Dedifferentiated amniotic fluid mesenchymal stem cell (primary cell): ENCODE results near the gene IGFLR1.

ENCODE experiments used
- DNase-seq: peaks from one replicate; pipeline ENCODE4 v3.0.0-alpha.2; 2016; ENCODE audit errors: extremely low spot score

The IGFLR1 gene, protein sequence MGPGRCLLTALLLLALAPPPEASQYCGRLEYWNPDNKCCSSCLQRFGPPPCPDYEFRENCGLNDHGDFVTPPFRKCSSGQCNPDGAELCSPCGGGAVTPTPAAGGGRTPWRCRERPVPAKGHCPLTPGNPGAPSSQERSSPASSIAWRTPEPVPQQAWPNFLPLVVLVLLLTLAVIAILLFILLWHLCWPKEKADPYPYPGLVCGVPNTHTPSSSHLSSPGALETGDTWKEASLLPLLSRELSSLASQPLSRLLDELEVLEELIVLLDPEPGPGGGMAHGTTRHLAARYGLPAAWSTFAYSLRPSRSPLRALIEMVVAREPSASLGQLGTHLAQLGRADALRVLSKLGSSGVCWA

DNA sequence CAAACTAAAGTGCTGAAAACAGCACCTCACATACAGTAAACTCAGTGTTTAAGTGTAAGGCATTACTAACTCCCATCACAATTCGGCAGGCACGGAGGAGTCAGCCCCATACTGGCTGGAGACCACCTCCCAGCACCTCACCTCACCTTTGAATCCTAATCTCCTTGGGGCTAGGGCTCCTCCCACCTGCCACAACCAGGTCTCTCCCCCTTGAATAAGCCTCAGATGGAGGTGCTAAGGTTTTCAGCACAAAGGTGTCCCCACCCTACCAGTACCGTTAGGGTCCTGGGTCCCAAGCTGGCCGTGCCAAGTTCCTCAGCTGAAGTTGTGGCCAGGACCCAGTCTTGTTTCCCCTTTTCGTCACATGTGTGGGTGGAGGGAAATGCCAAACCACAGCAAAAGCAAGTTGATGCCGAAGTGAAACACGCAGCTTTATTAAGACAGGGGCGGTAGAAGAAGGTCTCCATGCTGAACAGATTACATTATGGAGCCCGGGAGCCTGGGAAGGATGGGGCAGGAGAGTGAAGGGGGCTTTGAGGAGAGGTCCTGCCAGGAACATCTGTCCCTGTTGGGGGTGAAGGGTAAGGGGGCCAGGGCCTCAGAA is at the start of gene IGFLR1:
TSS of gene IGFLR1 (minus strand) at position 332 of the 604 bp plus-strand sequence. CDS start 1,272 bp downstream, outside the sequence.
- DNase-seq: no peak

DNA sequence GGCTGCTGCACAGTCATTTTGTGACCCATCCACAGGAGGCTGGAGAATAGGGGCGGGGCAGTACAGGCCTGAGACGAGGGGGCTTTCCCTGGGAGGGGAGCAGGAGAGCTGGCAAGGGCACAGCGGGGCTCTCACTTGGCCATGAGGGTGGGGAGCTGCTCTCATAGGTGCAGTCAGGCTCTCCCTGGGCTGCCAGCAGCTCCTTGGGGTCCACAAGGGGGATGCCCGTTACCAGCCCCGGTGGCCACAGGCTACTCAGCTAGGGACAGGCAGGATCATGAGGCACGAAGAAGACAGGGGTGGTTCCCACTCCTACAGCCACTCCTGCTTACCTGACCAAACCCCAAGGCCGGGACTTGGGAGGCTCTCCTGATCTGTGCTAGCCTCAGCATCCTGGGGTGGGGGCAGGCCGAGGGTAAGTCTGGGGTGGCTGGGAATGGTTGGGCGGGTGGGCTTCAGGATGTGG is 49.6 kb upstream of the IGFLR1 start:
- no peak for DNase-seq

DNA sequence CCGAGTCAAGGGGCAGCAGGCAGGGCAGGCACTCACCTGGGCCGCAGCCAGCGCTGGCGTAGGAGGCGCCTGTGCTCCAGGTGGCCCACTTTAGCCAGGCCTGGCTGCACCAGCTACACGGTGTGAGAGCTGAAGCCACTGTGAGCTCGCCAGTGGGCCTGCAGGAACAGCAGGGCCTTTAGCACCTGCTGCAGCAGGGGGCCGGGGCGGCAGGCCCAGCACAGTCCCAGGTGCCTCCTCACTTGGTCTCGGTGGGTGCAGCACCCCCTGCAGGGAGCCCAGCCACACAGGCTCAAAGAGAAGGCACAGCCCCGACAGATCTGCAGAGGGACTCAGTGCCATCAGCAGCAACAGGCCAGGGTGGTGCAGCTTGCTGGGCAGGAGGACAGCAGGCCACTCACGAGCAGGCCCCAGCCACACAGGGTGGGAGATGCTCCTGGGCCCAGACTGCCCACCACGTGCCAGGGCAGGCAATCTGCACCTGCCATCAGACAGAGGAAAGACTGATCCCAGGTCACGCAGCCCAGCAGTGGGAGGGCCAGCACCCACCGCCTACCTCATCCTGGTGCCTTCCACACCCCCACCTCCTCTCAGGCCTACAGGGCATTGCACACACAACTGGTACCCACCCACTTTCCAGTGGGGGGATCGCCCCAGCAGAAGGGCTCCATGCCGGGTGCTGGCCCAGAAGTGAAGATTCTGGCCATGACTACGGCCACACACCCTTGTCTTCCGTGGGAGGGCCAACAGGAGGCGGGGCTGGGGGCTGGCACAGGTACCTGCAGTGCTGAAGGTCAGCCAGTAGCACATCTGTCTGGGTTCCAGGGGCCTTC is 48.9 kb upstream of the IGFLR1 start:
- DNase-seq: no peak

DNA sequence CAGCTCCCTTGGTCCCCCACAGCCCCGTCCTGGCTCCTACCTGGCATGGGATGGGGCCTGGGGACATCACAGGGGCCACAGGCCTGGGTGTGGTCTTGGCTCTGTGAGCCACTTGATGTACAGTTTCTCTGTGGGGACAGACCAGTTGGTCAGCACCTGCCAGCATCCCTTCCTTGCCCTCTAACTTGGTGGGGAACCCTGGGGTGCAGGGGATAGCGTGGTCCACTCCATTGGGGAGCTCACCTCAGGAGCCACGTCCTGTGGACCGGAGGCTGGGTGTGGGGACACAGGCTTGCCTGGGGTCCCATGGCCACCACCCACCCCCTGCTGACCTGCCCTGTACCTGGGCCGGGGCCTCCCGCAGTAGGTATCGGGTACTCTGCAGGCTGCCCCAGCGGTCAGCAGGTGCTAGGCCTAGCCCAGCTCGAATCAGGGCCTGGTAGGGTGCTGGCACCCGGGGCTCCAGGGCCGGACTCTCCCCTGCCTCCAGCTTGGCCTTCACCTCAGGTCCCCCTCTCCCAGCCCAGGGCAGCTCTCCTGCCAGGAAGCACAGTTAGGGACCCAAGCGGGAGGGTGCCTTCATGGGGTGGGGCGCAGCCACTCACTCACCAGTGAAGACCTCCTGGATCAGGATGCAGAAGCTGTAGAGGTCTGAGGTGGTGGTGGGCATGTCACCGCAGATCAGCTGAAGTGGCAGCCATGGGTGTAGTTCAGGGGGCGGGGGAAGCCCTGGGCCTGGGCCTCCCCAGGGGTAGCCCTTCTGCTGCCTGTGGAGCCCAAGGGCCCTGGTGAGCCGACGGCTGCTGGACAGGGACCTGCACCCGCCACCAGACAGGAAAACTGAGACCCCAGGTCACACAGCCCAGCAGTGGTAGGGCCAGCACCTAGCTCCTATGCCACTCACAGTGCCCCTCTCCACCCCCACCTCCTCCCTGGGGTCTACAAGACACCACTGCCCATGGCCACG is 48.0 kb upstream of the IGFLR1 start:
- DNase-seq: no peak

DNA sequence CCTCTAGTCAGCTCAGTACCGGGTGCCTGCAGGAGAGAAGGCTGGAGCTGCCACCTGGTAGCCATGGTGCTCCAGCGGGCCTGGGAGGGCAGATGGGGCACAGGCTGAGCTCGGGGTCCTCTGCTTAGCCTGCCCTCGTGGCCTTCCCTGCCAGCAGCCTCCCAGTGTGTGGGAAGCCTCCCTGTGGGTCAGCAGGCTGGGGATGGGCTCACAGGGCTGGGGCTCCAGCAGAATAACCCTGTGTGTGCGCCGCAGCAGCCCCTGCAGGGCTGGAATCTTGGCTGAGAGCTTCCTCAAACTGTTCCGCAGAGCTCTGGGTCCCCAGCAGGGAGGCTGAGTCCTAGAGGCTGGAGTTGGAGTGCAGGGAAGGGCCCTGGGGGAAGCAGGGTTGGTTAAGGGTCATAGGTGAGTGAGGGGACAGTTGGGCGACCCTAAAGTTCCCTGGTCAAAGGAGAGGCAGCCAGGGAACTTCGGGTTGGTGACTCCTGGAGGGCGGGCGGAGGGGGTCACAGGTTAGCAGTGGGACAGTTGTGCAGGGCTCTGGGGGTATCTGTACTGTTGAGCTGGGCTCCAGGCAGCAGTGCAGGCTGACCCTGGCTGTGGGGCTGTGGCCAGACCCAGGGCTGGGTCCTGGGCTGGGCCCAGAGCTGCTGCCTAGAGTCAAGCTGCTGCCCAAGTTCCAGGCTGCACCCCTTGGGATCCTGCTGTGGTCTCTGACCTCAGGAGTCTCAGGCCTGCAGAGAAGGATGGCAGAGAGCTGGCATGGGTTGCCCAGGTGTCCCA is 47.1 kb upstream of the IGFLR1 start:
- DNase-seq: no peak

DNA sequence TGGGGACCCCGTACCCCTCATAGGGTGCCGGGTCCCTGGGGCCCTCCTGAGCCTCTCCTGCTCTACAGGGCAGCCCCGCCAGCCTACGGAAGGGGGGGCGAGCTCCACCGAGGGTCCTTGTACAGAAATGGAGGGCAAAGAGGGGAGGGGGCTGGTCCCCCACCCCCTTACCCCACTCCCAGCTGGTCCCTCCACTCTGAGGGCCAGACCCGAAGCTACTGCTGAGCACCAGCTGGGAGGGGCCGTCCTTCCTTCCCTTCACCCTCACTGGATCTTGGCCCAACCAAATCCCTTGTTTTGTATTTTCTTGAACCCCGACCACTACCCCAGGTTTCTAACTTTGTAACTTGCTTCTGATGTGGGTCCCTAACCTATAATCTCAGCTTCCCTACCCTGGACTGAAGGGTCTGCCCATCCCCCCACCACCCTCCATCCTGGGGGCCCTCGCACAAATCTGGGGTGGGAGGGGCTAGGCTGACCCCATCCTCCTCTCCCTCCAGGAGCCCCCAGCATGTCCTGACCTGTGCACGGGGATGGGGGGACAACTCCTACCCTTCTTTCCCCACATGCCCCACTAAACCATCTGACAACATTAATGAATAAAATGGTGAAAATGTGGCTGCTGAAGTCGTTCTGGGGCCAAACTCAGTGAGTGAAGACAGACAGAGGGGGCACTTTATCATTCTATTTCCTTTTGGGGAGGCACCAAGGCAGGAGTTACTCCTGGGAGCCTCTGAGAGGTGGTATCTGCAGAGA is 46.1 kb upstream of the IGFLR1 start:
- DNase-seq: no peak

DNA sequence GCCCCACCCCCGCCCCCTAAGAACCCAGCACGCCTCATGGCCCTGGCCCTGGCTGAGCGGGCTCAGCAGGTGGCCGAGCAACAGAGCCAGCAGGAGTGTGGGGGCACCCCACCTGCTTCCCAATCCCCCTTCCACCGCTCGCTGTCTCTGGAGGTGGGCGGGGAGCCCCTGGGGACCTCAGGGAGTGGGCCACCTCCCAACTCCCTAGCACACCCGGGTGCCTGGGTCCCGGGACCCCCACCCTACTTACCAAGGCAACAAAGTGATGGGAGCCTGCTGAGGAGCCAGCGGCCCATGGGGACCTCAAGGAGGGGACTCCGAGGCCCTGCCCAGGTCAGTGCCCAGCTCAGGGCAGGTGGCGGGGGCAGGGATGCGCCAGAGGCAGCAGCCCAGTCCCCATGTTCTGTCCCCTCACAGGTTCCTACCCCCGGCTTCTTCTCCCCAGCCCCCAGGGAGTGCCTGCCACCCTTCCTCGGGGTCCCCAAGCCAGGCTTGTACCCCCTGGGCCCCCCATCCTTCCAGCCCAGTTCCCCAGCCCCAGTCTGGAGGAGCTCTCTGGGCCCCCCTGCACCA is 45.1 kb upstream of the IGFLR1 start:
- no peak for DNase-seq

DNA sequence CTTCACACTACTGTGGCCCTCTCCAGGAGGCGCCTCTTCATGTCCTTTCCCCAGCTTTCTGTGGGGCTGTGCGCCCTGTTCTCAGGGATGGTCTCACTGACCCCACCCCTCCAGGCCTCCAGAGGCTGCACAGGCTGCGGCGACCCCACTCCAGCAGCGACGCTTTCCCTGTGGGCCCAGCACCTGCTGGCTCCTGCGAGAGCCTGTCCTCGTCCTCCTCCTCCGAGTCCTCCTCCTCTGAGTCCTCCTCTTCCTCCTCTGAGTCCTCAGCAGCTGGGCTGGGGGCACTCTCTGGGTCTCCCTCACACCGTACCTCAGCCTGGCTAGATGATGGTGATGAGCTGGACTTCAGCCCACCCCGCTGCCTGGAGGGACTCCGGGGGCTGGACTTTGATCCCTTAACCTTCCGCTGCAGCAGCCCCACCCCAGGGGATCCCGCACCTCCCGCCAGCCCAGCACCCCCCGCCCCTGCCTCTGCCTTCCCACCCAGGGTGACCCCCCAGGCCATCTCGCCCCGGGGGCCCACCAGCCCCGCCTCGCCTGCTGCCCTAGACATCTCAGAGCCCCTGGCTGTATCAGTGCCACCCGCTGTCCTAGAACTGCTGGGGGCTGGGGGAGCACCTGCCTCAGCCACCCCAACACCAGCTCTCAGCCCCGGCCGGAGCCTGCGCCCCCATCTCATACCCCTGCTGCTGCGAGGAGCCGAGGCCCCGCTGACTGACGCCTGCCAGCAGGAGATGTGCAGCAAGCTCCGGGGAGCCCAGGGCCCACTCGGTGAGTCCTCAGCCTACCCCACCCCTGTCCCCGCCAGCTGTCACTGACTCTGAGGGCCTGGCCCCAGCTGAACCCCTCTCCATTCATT is 44.3 kb upstream of the IGFLR1 start:
- no peak for DNase-seq

DNA sequence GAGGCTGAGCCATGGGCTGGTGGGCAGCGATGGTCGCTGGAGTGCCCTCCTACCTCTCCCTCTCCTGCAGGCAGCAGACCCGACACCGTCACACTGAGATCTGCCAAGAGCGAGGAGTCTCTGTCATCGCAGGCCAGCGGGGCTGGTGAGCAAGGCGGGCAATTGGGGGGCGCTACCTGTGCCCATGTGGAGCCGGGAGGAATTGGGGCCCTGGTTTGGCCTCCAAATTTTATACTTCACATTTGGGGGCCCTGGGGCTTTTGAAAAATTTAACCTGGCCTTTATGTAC is 43.0 kb upstream of the IGFLR1 start:
- DNase-seq: no peak

DNA sequence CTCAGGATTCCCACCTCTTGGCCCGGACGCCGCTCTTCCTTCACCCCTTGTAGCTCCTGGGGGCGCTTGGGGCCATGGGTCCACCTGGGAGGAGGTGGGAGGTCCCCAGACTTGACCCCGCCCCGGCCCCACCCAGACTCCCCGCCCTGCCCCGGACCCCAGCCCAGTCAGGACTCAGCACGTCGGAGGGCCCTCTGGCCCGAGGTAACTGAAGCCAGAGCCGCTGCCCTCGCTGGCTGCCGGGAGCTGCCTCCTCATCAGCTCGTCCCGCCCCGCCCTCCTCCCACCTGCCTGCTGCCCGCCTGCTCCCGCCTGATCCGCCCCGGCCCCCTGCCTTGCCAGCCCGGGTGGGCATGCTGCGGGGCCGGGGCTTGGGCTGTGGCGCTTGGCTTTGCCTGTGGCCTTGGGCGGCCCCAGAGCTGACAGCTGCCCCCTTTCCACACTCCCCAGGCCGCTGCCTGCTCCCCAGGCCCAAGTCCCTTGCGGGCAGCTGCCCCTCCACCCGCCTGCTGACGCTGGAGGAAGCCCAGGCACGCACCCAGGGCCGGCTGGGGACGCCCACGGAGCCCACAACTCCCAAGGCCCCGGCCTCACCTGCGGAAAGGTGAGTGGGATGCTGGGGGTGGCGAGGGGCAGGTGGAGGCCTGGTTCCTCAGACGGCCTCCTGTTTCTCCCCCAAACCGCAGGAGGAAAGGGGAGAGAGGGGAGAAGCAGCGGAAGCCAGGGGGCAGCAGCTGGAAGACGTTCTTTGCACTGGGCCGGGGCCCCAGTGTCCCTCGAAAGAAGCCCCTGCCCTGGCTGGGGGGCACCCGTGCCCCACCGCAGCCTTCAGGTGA is 42.5 kb upstream of the IGFLR1 start:
- DNase-seq: no peak

DNA sequence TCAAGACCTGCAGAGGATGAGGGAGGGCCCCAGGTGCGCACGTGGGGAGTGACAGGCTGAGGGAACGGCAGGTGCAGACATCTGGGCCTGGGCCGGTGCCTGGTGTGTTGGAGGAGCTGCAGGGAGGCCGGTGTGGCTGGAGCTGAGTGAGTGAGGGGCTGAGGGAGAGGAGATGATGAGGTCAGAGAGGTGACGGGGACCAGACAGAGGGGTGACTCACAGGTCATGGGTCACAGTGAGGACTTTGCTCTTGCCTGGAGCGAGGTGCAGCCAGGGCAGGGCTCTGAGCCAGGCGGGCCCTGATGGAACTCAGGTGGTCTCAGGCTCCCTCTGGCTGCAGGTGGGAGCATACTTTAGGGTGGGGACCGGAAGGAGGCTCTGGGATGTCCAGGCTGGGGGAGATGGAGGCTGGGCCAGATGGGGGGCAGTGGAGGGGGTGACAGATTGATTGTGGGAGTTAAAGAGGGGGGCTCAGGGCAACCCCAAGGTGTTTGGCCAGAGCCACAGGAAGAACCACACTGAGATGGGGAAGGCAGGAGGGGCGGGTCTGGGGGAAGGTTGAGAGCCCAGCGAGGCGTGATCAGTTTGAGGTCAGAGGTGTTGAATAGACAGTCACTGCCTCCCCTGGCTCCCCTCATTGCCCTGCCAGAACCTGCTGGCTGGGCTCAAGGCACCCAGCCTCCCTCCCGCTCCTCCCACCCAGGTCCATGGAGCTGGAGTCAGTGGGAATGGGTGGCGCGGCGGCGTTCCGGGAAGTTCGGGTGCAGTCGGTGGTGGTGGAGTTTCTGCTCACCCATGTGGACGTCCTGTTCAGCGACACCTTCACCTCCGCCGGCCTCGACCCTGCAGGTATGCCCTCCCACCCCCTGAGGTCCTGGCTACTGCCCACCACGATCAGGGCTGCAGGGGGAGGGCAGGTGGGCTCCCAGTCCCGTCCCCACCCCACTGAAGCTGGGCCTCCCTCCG is 41.5 kb upstream of the IGFLR1 start:
- DNase-seq: no peak

DNA sequence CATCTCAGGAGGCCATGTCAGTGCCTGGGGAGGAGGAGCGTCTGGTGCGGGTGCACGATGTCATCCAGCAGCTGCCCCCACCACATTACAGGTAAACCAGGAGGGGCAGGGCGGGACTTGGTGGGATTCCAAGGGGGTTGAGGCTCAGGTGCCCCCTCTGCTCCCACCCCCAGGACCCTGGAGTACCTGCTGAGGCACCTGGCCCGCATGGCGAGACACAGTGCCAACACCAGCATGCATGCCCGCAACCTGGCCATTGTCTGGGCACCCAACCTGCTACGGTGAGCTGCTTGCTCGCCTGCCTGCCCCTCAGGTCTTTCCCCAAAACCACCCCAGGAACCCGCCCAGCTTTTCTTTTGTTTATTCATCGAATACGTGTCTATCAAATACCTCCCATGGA is 40.3 kb upstream of the IGFLR1 start:
- DNase-seq: no peak

DNA sequence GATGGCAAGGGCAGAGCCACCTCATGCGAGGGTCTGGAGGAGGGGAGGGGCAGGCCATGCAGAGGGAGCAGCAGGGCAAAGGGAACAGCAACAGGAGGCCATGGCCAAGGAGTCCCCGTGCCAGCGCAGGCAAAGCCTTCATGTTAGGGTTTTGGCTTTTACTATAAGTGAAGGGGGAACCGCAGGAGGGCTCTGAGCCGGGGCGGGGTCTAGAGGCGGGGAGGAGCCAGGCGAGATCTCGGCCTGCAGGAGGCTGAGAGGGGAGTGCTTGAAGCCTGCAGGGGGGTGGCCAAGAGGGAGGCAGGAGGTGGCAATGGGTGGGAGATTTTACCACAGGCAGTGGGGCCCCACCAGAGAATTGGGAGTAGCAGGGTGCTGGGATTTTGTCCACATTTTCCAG is 39.4 kb upstream of the IGFLR1 start:
- no peak for DNase-seq

DNA sequence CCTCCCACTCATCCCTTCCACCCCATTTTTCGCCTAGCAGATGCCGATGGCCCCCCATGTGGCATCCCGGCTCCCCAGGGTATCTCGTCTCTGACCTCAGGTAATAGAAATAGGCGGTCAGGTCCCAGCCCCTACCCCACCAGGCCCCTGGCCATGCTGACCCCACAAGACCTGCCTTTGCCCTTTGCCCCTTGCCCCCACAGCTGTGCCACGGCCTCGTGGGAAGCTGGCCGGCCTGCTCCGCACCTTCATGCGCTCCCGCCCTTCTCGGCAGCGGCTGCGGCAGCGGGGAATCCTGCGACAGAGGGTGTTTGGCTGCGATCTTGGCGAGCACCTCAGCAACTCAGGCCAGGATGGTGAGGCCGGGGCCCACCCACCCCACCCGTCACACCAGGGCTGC is 38.5 kb upstream of the IGFLR1 start:
- DNase-seq: no peak

DNA sequence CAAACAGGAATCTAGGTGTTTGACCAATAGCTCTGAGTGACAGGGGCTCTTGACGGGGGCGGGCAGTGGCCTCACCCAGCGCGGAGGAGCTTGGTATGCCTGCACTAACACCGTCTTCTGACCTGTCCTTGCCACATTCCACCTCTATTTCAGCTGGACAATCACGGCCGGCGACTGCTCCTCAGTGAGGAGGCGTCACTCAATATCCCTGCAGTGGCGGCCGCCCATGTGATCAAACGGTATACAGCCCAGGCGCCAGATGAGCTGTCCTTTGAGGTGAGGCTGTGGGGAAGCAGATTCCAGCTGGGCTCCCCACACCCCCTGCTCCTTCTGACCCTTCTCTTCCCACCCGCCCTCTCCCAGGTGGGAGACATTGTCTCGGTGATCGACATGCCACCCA is 37.8 kb upstream of the IGFLR1 start:
- DNase-seq: no peak

DNA sequence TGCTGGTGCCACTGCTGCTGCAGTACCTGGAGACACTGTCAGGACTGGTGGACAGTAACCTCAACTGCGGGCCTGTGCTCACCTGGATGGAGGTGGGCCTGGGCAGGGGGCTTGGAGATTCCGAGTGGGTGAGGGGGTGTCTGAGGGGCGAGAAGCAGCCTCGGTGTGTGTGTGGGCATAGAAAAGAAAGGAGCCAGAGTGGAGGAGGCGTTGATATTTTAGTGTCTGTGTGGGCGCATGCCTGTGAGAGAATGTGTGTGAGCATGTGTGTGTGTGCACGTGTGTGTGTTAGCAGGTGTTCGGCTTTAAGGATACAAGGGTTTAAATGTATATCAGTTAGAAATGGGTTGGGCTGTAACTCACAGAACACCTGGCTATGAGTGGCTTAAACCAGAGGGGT is 36.8 kb upstream of the IGFLR1 start:
- no peak for DNase-seq

DNA sequence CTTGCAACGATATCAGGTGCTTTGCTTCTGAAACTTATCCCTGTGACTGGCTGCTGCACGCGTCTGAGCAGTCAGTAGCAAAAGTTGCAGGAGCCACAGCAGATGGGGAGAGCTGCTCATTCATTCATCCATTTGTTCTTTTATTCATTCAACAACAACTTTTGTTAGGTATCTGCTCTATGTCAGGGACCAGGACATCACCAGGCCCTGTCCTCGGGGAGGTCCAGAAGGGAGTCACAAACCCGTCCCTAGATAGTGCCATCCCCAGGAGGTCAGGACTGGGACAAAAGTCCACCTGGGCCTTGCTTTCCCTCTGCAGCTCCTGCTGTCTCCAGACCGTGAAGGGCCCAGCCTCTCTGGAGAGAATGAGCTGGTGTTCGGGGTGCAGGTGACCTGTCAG is 35.7 kb upstream of the IGFLR1 start:
- no peak for DNase-seq
